Measurements from ENCODE around the gene ZBTB5. TPM values are rescaled to one million over a fixed set of nuclear protein-coding genes. Genes with fewer than 3 reads are reported as not detected.

ZBTB5 gene
- total and polyA plus RNA-seq, 2 of the 13 experiments (the other 11 are each of a cell fraction or from before 2014, with no cell fraction given), result 12.5 to 20.5 TPM

- no peak for TF ChIP-seq TAF15 (IDR thresholded peaks at IDR 0.05; ENCODE audit: low read depth, low read length, poor library complexity, severe bottlenecking)
- peak; percentile 12 for TF ChIP-seq TEAD3 (CRISPR knock-in tag; optimal IDR thresholded peaks at IDR 0.05; ENCODE audit: borderline replicate concordance)
- peak; percentile 32; the same call in 1 of the 2 replicates for TF ChIP-seq CEBPB (IDR thresholded peaks at IDR 0.05; ENCODE audit: borderline replicate concordance, low read depth, low read length)
- TF ChIP-seq ZNF281 (CRISPR knock-in tag; IDR thresholded peaks at IDR 0.05; ENCODE audit: borderline replicate concordance), result no peak
- no peak for TF ChIP-seq ZNF615 (CRISPR knock-in tag; IDR thresholded peaks at IDR 0.05; ENCODE audit: borderline replicate concordance)
Measured at GRCh38 chr9:37454238-37454637, 11.0 kb downstream of the ZBTB5 start (continued).

- no TSS peak for BruUV-seq (replicated peaks)
- Histone ChIP-seq H3K79me2 (ENCODE audit: insufficient read depth, low read length) (peaks cover 93% of the 10 kb centered on the region), H3K9ac (ENCODE audit: insufficient read depth, low read depth, low read length) (peak overlapping the region; percentile 42; the same call in 1 of the 2 replicates), H2AFZ (ENCODE audit: low read length) (no peak overlapping the region), H4K20me1 (ENCODE audit: insufficient read depth, low read length) (peaks cover 40% of the 10 kb centered on the region), H3K4me2 (ENCODE audit: low read depth, low read length) (peak overlapping the region; percentile 61), H3K36me3 (replicated peaks in 1 of 2; ENCODE audit: control insufficient read depth in 1 of 2, insufficient read depth in 2 of 2, low read length in 2 of 2) (peaks cover 1 to 10% of the 10 kb centered on the region in 2 experiments; a peak in 1 of 5 replicates), H3K27me3 (ENCODE audit: control insufficient read depth in 1 of 2, insufficient read depth in 2 of 2, low read length in 2 of 2) (no peaks in the 10 kb centered on the region), H3K4me3 (replicated peaks in 1 of 3; ENCODE audit: insufficient read depth in 1 of 3, low read depth in 2 of 3, low read length in 3 of 3) (peak overlapping the region in 1 of 3 experiments; percentile 33; a peak in 2 of 6 replicates), H3K4me1 (ENCODE audit: insufficient read depth, low read length) (peaks cover 66% of the 10 kb centered on the region), H3K9me3 (ENCODE audit: low read length) (no peaks in the 10 kb centered on the region), H3K27ac (ENCODE audit: extremely low read length, insufficient read depth, low read length) (peak overlapping the region; percentile 72)
- FAIRE-seq (no peak), ATAC-seq (peak; percentile 25; the same call in 2 of the 3 replicates), DNase-seq (ENCODE audit: low spot score) (no peak)
- in situ Hi-C loops (cut with HindIII; ENCODE audit: extremely low pct_ligation_motif_present, low pct_unique_long_range_greater_than_20kb) (no loop called here), intact Hi-C loops (cut with micrococcal nuclease; ENCODE audit: unreplicated experiment) (no loop called here)
- CTCF ChIA-PET (ENCODE audit: low intra/inter-chr PET ratio, low total read pairs), result no interaction called here
- WGBS (ENCODE audit: low lambda C conversion rate), result 80% methylated on average over 1 of the region's 1 CpG
- POLR2A ChIA-PET, result interaction anchor here (1.3 kb wide), 1 partner anchor 12 kb away, joined by 13 read pairs; the partner anchor contains the start of gene ZBTB5
- TF ChIP-seq RAD51 (IDR thresholded peaks at IDR 0.05; ENCODE audit: borderline replicate concordance) (no peak), NFIC (IDR thresholded peaks at IDR 0.05; ENCODE audit: low read length) (no peak), KDM5B (CRISPR knock-in tag; IDR thresholded peaks at IDR 0.05; ENCODE audit: borderline replicate concordance) (no peak), HOXA7 (CRISPR knock-in tag; IDR thresholded peaks at IDR 0.05) (no peak), POLR2G (IDR thresholded peaks at IDR 0.05; ENCODE audit: low read depth, low read length) (no peak), ATF7 (IDR thresholded peaks at IDR 0.05) (no peak), ATF7 (CRISPR knock-in tag; IDR thresholded peaks at IDR 0.05) (no peak), ZNF687 (CRISPR knock-in tag; IDR thresholded peaks at IDR 0.05) (no peak), SMAD3 (CRISPR knock-in tag; IDR thresholded peaks at IDR 0.05) (no peak), KMT2B (CRISPR knock-in tag; IDR thresholded peaks at IDR 0.05) (no peak), CBX2 (IDR thresholded peaks at IDR 0.05; ENCODE audit: low read depth, low read length) (no peak), CBX2 (CRISPR knock-in tag; IDR thresholded peaks at IDR 0.05; ENCODE audit: low read depth) (no peak)
Measured at GRCh38 chr9:37453827-37454226, 11.4 kb downstream of the ZBTB5 start.

Measured in HepG2 (cell line).